K562 (cell line): ENCODE measurements around the gene COX4I2. TPM values are rescaled to one million over a fixed set of nuclear protein-coding genes. Genes with fewer than 3 reads are reported as not detected.

Source experiments
- CBX2 ChIP-seq: fragments of 200-600 bp; sonication (generic); IDR thresholded peaks from one replicate; pipeline ENCODE4 v1.6.1; 2012; ENCODE audit warnings: mild to moderate bottlenecking, low read length, inconsistent platforms; ENCODE audit not compliant: insufficient read depth, poor library complexity, severe bottlenecking
- ETV1 ChIP-seq: fragments of 450-650 bp; conservative IDR thresholded peaks from 2 replicates; pipeline ENCODE4 v1.6.1; 2016; ENCODE audit warnings: missing genetic modification characterization, control low read depth, low read depth, missing compliant biosample characterization
- ETV5 ChIP-seq: sonication (generic); formaldehyde crosslinking; IDR thresholded peaks from 2 replicates; pipeline ENCODE4 v1.4.0; 2020; ENCODE audit warnings: low read depth, mild to moderate bottlenecking, missing genetic modification reagents
- FOXJ2 ChIP-seq: fragments of 200-800 bp; sonication (Bioruptor generic); IDR thresholded peaks from 2 replicates; pipeline ENCODE4 v1.6.1; 2016; ENCODE audit warnings: missing genetic modification characterization, missing compliant biosample characterization
- HDAC3 ChIP-seq: fragments of 450-650 bp; IDR thresholded peaks from 2 replicates; pipeline ENCODE4 v1.6.1; 2018; ENCODE audit warnings: borderline replicate concordance, mild to moderate bottlenecking, moderate library complexity; ENCODE audit not compliant: partially characterized antibody
- HES1 ChIP-seq: fragments of 450-650 bp; IDR thresholded peaks from 2 replicates; pipeline ENCODE4 v1.6.1; 2016; ENCODE audit warnings: low read depth, mild to moderate bottlenecking, moderate library complexity
- HEY1 ChIP-seq: fragments of 250-450 bp; sonication (Bioruptor Pico); IDR thresholded peaks from 2 replicates; pipeline ENCODE4 v1.5.0; 2020; ENCODE audit warnings: mild to moderate bottlenecking, moderate library complexity, borderline replicate concordance
- MAFK ChIP-seq: IDR thresholded peaks from 2 replicates; pipeline ENCODE4 v1.6.1; 2011; ENCODE audit warnings: low read length, improper control_type of control experiment
- MAX ChIP-seq: sonication (generic); formaldehyde crosslinking; IDR thresholded peaks from 2 replicates; pipeline ENCODE4 v1.9.0; 2022; ENCODE audit warnings: mild to moderate bottlenecking, missing genetic modification reagents
- MBD2 ChIP-seq: sonication (generic); IDR thresholded peaks from 2 replicates; pipeline ENCODE4 v1.6.1; 2016; ENCODE audit warnings: low read depth, borderline replicate concordance
- NR4A1 ChIP-seq, 2 experiments: fragments of 250-450 bp in 1 of 2; fragments of 450-650 bp in 1 of 2; sonication (Bioruptor Pico) in 1 of 2; IDR thresholded peaks; 2 replicates each; pipeline versions ENCODE4 v1.4.0 to v1.6.1; 2016 to 2020; ENCODE audit warnings: mild to moderate bottlenecking in 2 of 2, missing compliant biosample characterization in 1 of 2, missing genetic modification characterization in 1 of 2, moderate library complexity in 1 of 2
- PYGO2 ChIP-seq: fragments of 450-650 bp; IDR thresholded peaks from 2 replicates; pipeline ENCODE4 v1.6.1; 2016; ENCODE audit warnings: mild to moderate bottlenecking, missing genetic modification characterization, moderate library complexity, missing compliant biosample characterization
- RBM39 ChIP-seq: fragments of 200-400 bp; formaldehyde crosslinking; optimal IDR thresholded peaks from 2 replicates; pipeline ENCODE3; 2018; ENCODE audit warnings: low read depth, low read length
- RNF219 ChIP-seq: fragments of 250-450 bp; sonication (Bioruptor Pico); IDR thresholded peaks from 2 replicates; pipeline ENCODE4 v1.5.0; 2022; ENCODE audit warnings: mild to moderate bottlenecking
- SMAD4 ChIP-seq: fragments of 250-450 bp; sonication (Bioruptor Pico); conservative IDR thresholded peaks from 2 replicates; pipeline ENCODE4 v1.8.0; 2021; ENCODE audit warnings: inconsistent platforms, mild to moderate bottlenecking, moderate library complexity
- THRB ChIP-seq: fragments of 450-650 bp; formaldehyde crosslinking; conservative IDR thresholded peaks from 2 replicates; pipeline ENCODE4 v1.4.0; 2022; ENCODE audit warnings: mild to moderate bottlenecking, missing genetic modification characterization
- ZC3H4 ChIP-seq: sonication (generic); formaldehyde crosslinking; IDR thresholded peaks from 2 replicates; pipeline ENCODE4 v1.9.0; 2021; ENCODE audit warnings: missing genetic modification reagents, borderline replicate concordance
- ZNF766 ChIP-seq: fragments of 200-800 bp; sonication (Bioruptor generic); conservative IDR thresholded peaks from 2 replicates; pipeline ENCODE4 v1.6.1; 2016; ENCODE audit warnings: missing genetic modification characterization, missing compliant biosample characterization
- polyA plus RNA-seq, 8 experiments: library from polyadenylated mRNA; depleted of rRNA in 4 of 8; stranded (reverse) in 5 of 8; unstranded in 3 of 8; fragments of >200 nt; fragmentation: Nextera tagmentation in 2 of 8; fragmentation: Illumina TruSeq in 1 of 8; extraction: Ambion mirVana in 2 of 8; extraction: Trizol in 1 of 8; gene quantifications; 2 replicates each; pipeline versions ENCODE4 v1.2.1 to v1.2.3, GENCODE V29; 2011 to 2014; ENCODE audit warnings: inconsistent platforms in 1 of 8, missing spikeins in 1 of 8
- total RNA-seq, 7 experiments: library from RNA; depleted of rRNA in 6 of 7; stranded (reverse); fragments of >200 nt in 6 of 7; fragmentation: Illumina TruSeq in 2 of 7; extraction: Trizol in 2 of 7; gene quantifications; 2 replicates each; pipeline versions ENCODE4 v1.2.1 to v1.2.3, GENCODE V29; 2011 to 2021; ENCODE audit warnings: low replicate concordance in 1 of 7

The COX4I2 gene
- total and polyA plus RNA-seq, 9 of the 15 experiments (the other 6 are each of a cell fraction or from before 2014, with no cell fraction given): not detected

GRCh38 chr20:31675828-31676608 lies 38.3 kb downstream of the COX4I2 start (continued):
- no peak; the same call in 1 of the 2 replicates for TF ChIP-seq THRB (CRISPR knock-in tag)
- TF ChIP-seq MBD2: peak; percentile 92
- TF ChIP-seq RBM39: no peak
- peak; percentile 84 for TF ChIP-seq ETV5
- TF ChIP-seq PYGO2: peak; percentile 49; the same call in 1 of the 2 replicates
- TF ChIP-seq CBX2: no peak
- peak; percentile 39; the same call in 1 of the 2 replicates for TF ChIP-seq MAFK
- TF ChIP-seq ETV1 (tag): peak; percentile 95
- TF ChIP-seq FOXJ2: peak; percentile 67; the same call in 1 of the 2 replicates
- peak; percentile 8; the same call in 1 of the 2 replicates for TF ChIP-seq NR4A1 (CRISPR knock-in tag; IDR thresholded peaks at IDR 0.05)
- 0 out of 2 replicates have a peak, but pooled peaks have one; percentile 6 for TF ChIP-seq NR4A1 (tag; IDR thresholded peaks at IDR 0.05)
- peak; percentile 72 for TF ChIP-seq MAX (CRISPR knock-in tag)
- TF ChIP-seq HEY1 (CRISPR knock-in tag): peak; percentile 81; the same call in 1 of the 2 replicates
- peak; percentile 98 for TF ChIP-seq HDAC3
- TF ChIP-seq ZNF766 (CRISPR knock-in tag): peak; percentile 83; the same call in 1 of the 2 replicates
- TF ChIP-seq HES1: peak; percentile 72
- no peak for TF ChIP-seq ZC3H4 (CRISPR knock-in tag)
- TF ChIP-seq SMAD4 (CRISPR knock-in tag): peak; percentile 94
- TF ChIP-seq RNF219 (CRISPR knock-in tag): no peak
